ENCODE results near the gene PSG11.
"Not testable (repeated sequence)": the region's sequence is repeated elsewhere in the genome, so short reads cannot be mapped to it uniquely, and the experiment has no call there.

PSG11 gene

DNA sequence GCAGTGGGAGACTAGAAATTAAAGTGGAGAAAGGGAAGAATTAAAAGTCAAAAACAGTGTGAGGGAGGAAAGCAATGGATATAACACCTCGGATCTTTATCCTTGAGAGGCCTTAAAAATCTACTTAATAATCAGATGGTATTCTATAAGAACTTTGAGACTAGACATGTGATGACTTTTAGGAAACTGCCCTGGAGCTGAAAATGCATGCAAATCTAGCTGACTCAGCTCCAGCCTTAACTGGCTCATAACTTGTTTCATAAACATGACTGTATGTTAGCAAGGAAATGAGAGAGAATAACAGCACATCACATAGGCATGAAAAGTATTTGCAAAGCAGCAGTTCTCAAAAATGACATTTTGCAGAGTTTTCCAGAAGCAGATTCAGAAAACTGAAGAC is 38.1 kb downstream of the PSG11 start:
- DNase-seq: not testable (repeated sequence)

DNA sequence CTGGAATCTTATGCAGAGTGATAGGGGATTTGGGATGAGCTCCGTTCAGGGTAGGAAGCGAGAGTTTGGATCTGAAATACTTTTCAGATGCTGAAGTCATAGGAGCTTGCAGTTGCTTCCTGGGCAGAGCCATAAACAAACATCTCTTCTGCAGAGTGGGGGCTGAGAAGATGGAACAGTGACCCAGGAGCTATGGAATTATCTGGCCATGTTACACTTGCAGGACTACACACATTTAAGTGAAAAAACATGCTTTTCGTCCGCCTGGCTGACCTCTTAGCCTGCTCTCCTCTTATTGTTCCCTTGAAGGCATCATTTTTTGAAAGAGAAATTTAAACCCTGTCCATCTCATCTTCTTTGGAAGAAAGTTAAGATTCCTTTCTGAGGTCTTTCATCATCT is 40.7 kb downstream of the PSG11 start:
- no peak for DNase-seq

DNA sequence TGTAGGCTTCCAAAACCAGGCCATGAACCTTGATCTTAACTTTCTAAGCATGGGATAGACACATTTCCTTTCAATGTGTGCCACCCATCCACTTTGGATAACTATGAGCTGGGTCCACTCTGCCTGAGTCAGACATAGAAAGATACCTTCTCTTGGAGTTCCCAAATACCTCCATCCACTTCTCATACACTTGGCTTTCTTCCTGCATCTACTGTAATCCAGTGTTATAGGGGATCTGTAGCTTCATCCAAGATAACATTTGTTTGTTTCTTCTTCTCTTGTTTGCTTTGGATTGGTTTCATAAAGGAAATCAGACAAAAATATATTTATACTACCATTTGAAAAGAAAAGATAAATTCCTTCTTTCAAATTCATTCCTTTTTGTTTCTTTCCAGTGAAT is 44.2 kb downstream of the PSG11 start:
- DNase-seq: not testable (repeated sequence)

DNA sequence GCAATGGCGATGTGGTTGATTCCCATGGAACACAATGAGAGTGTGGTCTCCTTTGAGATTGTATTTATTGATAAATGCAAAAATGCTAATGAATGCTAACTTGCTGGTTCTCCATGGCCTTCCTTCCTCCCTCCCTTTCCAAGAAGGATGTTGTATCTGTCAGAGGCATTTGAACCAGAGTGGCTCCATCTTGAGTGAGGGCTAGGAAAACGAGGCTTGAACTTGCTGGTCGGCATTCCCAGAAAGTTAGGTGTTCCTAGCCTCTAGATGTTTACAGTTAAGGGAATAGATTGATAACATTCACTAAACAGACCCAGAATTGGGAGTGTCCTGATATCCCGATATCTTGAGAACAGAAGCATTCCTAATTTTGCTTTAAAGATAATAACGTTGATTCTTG is 54.8 kb downstream of the PSG11 start:
- DNase-seq: not testable (repeated sequence)

DNA sequence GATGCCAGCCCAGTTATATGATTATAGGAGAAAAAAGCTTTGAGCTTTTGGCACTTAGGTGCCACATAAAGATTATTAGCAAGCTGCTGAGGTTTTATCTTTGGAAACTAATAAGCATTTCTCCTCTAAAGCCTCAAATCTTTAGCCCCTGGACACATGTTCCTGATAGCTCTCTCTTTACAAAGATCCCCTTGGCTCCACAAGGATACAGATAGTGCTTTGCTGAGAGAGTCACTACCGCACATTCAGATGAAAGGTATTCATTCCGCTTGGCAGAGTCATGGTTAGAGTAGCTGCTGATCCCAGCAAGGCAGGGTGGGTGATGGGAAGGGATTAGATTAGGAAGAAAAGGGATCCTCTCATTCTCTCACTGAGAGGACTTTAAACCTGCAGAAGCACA is 61.1 kb downstream of the PSG11 start:
- no peak for DNase-seq

DNA sequence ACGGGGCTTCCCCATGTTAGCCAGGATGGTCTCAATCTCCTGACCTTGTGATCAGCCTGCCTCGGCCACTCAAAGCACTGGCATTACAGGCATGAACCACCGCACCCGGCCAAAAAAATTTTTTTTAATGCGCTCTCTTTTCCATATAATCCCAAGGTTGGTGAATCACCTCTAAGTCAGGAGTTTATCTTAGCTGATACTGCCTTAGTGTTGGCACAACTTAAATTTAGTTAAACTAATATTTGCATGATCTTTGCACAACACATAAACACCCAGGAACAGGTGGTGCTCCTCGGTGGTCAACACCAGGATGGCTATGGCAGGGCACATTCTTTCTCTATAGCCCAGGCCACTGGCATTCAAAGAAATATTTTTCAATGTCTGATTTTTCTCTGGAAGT is 65.2 kb downstream of the PSG11 start:
- no peak for DNase-seq

Data from inflammatory macrophage (primary cell).